ENCODE data around the gene OCIAD2. TPM values are rescaled to one million over a fixed set of nuclear protein-coding genes. Genes with fewer than 3 reads are reported as not detected.

OCIAD2 gene
- total RNA-seq, 1 donor from 2014 or later, result 18.1 TPM

DNA sequence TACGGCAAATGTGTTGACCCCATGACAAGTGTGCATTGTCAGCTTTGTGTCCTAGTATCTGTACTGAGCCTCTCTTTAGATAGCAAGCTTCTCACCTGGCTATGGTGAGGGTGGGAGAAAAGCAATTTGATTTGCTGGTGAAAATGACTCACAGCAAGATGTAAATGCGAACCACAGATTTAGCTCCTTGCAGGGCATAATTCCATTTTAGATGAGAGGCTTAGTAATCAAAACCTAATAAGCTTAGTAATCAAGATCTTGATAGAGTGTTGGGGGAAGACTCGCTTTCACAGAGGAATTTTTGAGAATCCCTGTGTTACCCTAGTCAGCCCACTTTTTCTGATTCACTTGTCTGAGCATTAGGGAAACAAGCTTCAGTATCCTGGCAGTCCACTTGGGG is 7.7 kb upstream of the OCIAD2 start:
- no peak for DNase-seq (ENCODE audit: low spot score)
- H3K27me3 Mint-ChIP-seq (ENCODE audit: low read depth), result no peaks in the 10 kb centered on the region
- no peak for TF ChIP-seq CTCF (IDR thresholded peaks at IDR 0.05)

GRCh38 chr4:48913346-48913745 is 6.8 kb upstream of the OCIAD2 start:
- Mint-ChIP-seq H3K4me3 (ENCODE audit: unreplicated experiment) (no peak overlapping the region), H3K36me3 (ENCODE audit: low read depth) (no peaks in the 10 kb centered on the region), H3K9me3 (ENCODE audit: low read depth) (no peaks in the 10 kb centered on the region), H3K4me1 (ENCODE audit: low read depth) (peaks cover 15% of the 10 kb centered on the region), H3K27me3 (ENCODE audit: low read depth) (no peaks in the 10 kb centered on the region), H3K27ac (ENCODE audit: unreplicated experiment) (peak overlapping the region; percentile 89)
- no peak for DNase-seq (ENCODE audit: low spot score)
- TF ChIP-seq CTCF (IDR thresholded peaks at IDR 0.05), result no peak

More for the DNA sequence above, 7.7 kb upstream of the OCIAD2 start:
- Mint-ChIP-seq H3K27ac (ENCODE audit: unreplicated experiment) (no peak overlapping the region), H3K36me3 (ENCODE audit: low read depth) (no peaks in the 10 kb centered on the region), H3K4me3 (ENCODE audit: unreplicated experiment) (no peak overlapping the region), H3K4me1 (ENCODE audit: low read depth) (peaks cover 15% of the 10 kb centered on the region), H3K9me3 (ENCODE audit: low read depth) (peaks cover under 1% of the 10 kb centered on the region)

DNA sequence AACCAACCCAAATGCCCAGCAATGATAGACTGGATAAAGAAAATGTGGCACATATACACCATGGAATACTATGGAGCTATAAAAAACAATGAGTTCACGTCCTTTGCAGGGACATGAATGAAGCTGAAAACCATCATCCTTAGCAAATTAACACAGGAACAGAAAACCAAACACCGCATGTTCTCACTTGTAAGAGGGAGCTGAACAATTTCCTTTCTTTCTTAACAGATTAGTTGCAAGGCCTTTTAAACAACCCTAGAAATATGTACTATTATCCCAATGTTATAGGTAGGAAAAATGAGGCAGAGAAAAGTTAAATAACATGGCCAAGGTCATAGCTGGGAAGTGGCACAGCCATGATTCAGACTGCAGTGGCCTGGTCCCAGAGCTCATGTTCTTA is 5.8 kb upstream of the OCIAD2 start:
- no peak for TF ChIP-seq CTCF (IDR thresholded peaks at IDR 0.05)
- H3K9me3 Mint-ChIP-seq (ENCODE audit: low read depth), result no peaks in the 10 kb centered on the region
- peaks cover 15% of the 10 kb centered on the region for H3K4me1 Mint-ChIP-seq (ENCODE audit: low read depth)

GRCh38 chr4:48910511-48910910 is 3.9 kb upstream of the OCIAD2 start:
- no peak for TF ChIP-seq CTCF (IDR thresholded peaks at IDR 0.05)
- H3K4me1 Mint-ChIP-seq (ENCODE audit: low read depth), result peaks cover 23% of the 10 kb centered on the region
- H3K36me3 Mint-ChIP-seq (ENCODE audit: low read depth), result no peaks in the 10 kb centered on the region
- H3K27ac Mint-ChIP-seq (ENCODE audit: unreplicated experiment), result peak overlapping the region; percentile 85
- no peaks in the 10 kb centered on the region for H3K27me3 Mint-ChIP-seq (ENCODE audit: low read depth)
- no peaks in the 10 kb centered on the region for H3K9me3 Mint-ChIP-seq (ENCODE audit: low read depth)
- H3K4me3 Mint-ChIP-seq (ENCODE audit: unreplicated experiment), result no peak overlapping the region
- no peak for DNase-seq (ENCODE audit: low spot score)

More for the DNA sequence above, 5.8 kb upstream of the OCIAD2 start:
- no peak for DNase-seq (ENCODE audit: low spot score)
- Mint-ChIP-seq H3K36me3 (ENCODE audit: low read depth) (no peaks in the 10 kb centered on the region), H3K27ac (ENCODE audit: unreplicated experiment) (no peak overlapping the region), H3K4me3 (ENCODE audit: unreplicated experiment) (no peak overlapping the region), H3K27me3 (ENCODE audit: low read depth) (no peaks in the 10 kb centered on the region)

GRCh38 chr4:48909697-48910096 is 3.1 kb upstream of the OCIAD2 start:
- H3K36me3 Mint-ChIP-seq (ENCODE audit: low read depth), result no peaks in the 10 kb centered on the region
- no peaks in the 10 kb centered on the region for H3K27me3 Mint-ChIP-seq (ENCODE audit: low read depth)
- H3K27ac Mint-ChIP-seq (ENCODE audit: unreplicated experiment), result peak overlapping the region; percentile 81
- H3K9me3 Mint-ChIP-seq (ENCODE audit: low read depth), result no peaks in the 10 kb centered on the region
- no peak overlapping the region for H3K4me3 Mint-ChIP-seq (ENCODE audit: unreplicated experiment)
- DNase-seq (ENCODE audit: low spot score), result no peak
- TF ChIP-seq CTCF (IDR thresholded peaks at IDR 0.05), result no peak
- peaks cover 31% of the 10 kb centered on the region for H3K4me1 Mint-ChIP-seq (ENCODE audit: low read depth)
